ENCODE data around the gene CLMP. TPM values are rescaled to one million over a fixed set of nuclear protein-coding genes. Genes with fewer than 3 reads are reported as not detected.
A peak's percentile ranks its signal among the peaks of the same experiment; 100 is the strongest.

The CLMP gene, protein sequence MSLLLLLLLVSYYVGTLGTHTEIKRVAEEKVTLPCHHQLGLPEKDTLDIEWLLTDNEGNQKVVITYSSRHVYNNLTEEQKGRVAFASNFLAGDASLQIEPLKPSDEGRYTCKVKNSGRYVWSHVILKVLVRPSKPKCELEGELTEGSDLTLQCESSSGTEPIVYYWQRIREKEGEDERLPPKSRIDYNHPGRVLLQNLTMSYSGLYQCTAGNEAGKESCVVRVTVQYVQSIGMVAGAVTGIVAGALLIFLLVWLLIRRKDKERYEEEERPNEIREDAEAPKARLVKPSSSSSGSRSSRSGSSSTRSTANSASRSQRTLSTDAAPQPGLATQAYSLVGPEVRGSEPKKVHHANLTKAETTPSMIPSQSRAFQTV
- total RNA-seq: 10 to 100 TPM; 10.1 to 22.1 TPM

DNA sequence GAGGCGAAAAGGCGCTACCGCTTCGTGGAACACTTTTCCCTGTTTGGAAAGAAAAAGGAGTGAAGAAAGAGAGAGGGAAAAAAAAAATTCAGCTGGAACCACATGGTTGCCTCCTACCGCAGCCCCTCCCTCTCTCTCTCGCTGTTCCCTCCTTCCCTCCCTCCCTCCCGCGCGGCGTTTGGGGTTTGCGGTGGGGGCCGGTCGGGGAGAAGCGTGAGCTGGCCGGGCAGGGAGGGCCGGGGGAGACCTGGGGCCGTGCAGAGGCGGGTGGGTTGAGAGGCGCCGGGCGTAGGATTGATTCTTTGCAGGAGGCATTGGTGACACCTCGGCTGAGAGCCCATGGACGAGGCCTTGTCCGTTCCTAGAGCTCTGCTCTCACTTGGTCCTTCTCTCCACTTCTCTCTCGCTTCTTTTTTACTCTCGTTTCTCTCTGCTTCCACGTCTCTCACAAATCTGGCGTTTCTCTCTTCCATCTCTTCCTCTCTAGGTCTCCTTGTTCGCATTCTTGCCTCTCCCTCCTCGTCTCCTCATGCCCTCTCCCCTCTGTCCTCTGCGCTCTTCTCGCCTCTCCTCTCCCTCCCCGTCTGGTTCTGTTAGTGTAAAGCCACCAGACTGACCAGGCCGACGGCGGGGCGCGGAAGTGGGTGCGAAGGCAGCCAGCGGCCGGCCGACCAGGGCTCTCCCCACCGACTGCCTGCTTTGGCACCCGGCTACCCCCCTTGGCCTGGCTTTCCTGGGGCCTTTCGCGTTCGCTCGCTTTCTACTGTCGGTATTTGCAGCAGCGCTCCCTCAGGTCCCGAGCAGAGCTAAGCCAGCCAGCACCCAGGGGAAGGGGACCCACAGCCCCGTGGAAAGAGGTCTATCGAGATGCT is at the start of gene CLMP:
Gene CLMP, minus strand, starts transcription at position 61 of the 872 bp plus-strand sequence. CDS start 308 bp downstream, outside the sequence.
- H3K27me3 ChIP-seq: no peaks in the 10 kb centered on the region
- DNase-seq (peak; percentile 18 to 26 (median 24)), ATAC-seq (peak; percentile 60)
- 11 to 23% methylated on average over 51 to 53 of the region's 53 CpGs for WGBS, 2 donors
- H3K4me3 ChIP-seq: no peak within 1 kb of the TSS
- H3K27ac ChIP-seq: peak within 1 kb of the TSS in 1 of 4 donors; percentile 3
- H3K4me1 ChIP-seq: peaks cover 18% of the 10 kb centered on the region
- H3K36me3 ChIP-seq (replicated peaks in 1 of 2; ENCODE audit: insufficient read depth in 1 of 2, low read depth in 2 of 2): no peaks in the 10 kb centered on the region
- TF ChIP-seq, protein P1, sequence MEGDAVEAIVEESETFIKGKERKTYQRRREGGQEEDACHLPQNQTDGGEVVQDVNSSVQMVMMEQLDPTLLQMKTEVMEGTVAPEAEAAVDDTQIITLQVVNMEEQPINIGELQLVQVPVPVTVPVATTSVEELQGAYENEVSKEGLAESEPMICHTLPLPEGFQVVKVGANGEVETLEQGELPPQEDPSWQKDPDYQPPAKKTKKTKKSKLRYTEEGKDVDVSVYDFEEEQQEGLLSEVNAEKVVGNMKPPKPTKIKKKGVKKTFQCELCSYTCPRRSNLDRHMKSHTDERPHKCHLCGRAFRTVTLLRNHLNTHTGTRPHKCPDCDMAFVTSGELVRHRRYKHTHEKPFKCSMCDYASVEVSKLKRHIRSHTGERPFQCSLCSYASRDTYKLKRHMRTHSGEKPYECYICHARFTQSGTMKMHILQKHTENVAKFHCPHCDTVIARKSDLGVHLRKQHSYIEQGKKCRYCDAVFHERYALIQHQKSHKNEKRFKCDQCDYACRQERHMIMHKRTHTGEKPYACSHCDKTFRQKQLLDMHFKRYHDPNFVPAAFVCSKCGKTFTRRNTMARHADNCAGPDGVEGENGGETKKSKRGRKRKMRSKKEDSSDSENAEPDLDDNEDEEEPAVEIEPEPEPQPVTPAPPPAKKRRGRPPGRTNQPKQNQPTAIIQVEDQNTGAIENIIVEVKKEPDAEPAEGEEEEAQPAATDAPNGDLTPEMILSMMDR (IDR thresholded peaks at IDR 0.05): no peak
- no peak for TF ChIP-seq POLR2A (IDR thresholded peaks at IDR 0.05)
- no peaks in the 10 kb centered on the region for H3K9me3 ChIP-seq
- intact Hi-C loops (cut with DNase I): no loop called here

DNA sequence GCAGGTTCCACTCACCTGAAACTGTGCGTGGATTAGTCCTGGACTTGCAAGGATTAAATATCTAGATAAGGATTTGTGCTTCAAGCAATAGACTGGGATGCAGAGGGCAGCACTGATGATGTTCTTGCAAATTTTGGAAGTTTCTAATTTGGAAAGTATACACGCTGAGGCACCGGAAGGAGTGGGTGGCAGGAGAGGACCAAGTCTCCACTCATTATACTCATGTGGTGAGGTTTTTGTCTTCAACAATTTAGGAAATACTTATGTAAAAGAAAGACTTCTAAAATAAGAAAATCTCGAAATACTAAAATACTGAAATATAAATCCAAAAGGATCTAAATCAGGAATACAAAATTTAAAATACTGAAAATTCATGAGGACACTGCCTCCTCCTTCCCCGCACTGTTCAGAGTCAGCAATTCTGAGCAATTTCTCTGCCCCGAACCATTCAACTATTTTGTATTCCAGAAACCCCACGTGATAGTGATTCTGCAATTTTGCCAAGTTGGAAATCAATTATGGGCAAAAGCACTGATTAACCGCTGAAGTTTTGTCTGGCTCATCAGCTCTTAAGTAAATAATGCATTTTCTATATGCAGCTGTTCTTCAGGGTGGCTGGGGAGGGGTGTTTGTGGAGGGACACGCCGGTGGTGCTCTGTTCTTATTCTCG is 47.0 kb upstream of the CLMP start:
- WGBS, 2 donors: 42 to 48% methylated on average over 11 of the region's 11 CpGs
- Histone ChIP-seq H3K4me3 (no peak overlapping the region), H3K27ac (no peak overlapping the region), H3K9me3 (no peaks in the 10 kb centered on the region), H3K27me3 (no peaks in the 10 kb centered on the region), H3K4me1 (peaks cover 4% of the 10 kb centered on the region), H3K36me3 (replicated peaks in 1 of 2; ENCODE audit: insufficient read depth in 1 of 2, low read depth in 2 of 2) (no peaks in the 10 kb centered on the region)
- TF ChIP-seq POLR2A (IDR thresholded peaks at IDR 0.05): no peak
- TF ChIP-seq, protein P1 (IDR thresholded peaks at IDR 0.05): no peak
- DNase-seq (no peak), ATAC-seq (no peak)
- intact Hi-C loops (cut with DNase I): no loop called here

DNA sequence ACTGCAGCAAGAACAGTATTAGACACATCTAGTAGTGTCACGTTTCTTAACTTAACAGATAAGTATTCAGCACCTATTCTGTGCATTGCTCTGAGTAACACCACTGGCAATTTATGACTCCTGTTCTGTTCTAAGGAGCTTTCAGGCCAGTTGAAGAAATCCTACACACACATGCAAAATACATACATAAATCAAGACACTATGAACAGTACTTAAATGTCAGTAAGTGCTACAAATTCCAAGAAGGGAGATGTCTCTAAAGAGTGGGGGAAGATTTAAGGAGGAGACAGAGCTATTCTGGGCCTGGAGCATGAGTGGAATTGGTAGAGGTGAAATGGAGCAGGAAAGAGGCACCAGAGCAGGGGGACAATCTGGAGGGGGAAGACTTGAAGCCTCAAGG is 46.2 kb upstream of the CLMP start:
- WGBS, 2 donors: 77 to 79% methylated on average over 1 of the region's 1 CpG
- DNase-seq: no peak
- TF ChIP-seq POLR2A (IDR thresholded peaks at IDR 0.05): no peak
- TF ChIP-seq, protein P1 (IDR thresholded peaks at IDR 0.05): no peak
- Histone ChIP-seq H3K27me3 (no peaks in the 10 kb centered on the region), H3K36me3 (replicated peaks in 1 of 2; ENCODE audit: insufficient read depth in 1 of 2, low read depth in 2 of 2) (no peaks in the 10 kb centered on the region), H3K27ac (no peak overlapping the region), H3K9me3 (no peaks in the 10 kb centered on the region), H3K4me3 (no peak overlapping the region), H3K4me1 (no peaks in the 10 kb centered on the region)
- intact Hi-C loops (cut with DNase I): no loop called here
- ATAC-seq: no peak

DNA sequence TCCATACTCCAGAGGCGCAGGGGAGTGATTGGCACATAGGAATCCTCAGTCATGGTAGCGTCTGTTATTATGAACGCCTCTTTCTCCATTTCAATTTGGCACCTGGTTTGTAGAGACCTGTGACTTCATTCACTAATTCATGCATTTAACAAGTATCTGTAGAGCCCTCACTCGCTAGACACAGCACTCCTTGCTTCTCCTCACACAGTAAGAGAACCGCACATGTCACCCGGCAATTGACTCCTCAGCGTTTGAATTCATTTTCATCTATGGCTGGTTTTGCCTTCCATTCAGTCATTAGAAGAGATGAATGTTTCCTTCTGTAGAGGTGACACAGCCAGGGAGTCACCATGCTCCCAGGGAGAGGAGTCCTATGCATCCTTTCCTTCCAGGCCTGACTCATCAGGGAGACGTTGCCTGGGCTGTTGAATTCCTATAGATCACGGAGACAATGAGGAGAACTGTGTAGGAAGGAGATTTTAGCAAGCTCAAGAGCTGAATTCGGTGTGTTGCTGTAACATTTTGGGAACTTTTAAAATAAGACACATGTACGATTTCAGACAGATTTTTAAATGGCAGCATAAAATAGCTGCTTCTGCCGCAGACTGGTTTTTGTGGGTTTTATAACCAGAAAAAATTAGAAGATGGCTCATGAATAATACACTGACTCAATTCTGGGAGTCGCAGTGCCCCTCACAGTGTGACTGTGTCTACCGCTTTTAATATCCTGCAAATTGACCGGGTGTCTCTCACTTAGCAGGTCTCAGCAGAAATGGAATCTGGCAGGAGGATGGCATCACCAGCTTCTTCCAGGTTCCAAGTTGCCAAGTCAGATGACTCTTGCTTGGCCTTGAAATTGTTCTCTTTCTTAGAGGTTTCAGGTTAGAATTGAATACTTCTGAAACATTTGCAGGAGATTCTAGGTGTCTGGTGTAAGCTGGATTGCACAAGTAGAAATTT is 44.4 kb upstream of the CLMP start:
- TF ChIP-seq, protein P1 (IDR thresholded peaks at IDR 0.05): no peak
- TF ChIP-seq POLR2A (IDR thresholded peaks at IDR 0.05): no peak
- H3K27ac ChIP-seq: no peak overlapping the region
- no peak for ATAC-seq

More for the DNA sequence above, 44.4 kb upstream of the CLMP start:
- no peaks in the 10 kb centered on the region for H3K4me1 ChIP-seq
- no peaks in the 10 kb centered on the region for H3K36me3 ChIP-seq (replicated peaks in 1 of 2; ENCODE audit: insufficient read depth in 1 of 2, low read depth in 2 of 2)
- intact Hi-C loops (cut with DNase I): no loop called here
- no peaks in the 10 kb centered on the region for H3K27me3 ChIP-seq
- H3K9me3 ChIP-seq: no peaks in the 10 kb centered on the region
- no peak for DNase-seq
- H3K4me3 ChIP-seq: no peak overlapping the region
- WGBS, 2 donors: 89 to 93% methylated on average over 15 of the region's 15 CpGs

Data from body of pancreas (tissue), 4 donors.